SK-N-SH treated with all-trans-retinoic acid at 6 μM for 48 hours (cell line): ENCODE results near the gene ZNF648.

Experiments used
- ATAC-seq: fragments of 200-7000 bp; cut with Tn5 transposase; 3 replicates; pipeline ENCODE4 v1.9.1; 2020; ENCODE audit warnings: mild to moderate bottlenecking, moderate library complexity
- ARNTL ChIP-seq: fragments of 450-650 bp; formaldehyde crosslinking; IDR thresholded peaks from 2 replicates; pipeline ENCODE4 v1.5.0; 2020; ENCODE audit warnings: low read depth, mild to moderate bottlenecking, moderate library complexity, borderline replicate concordance
- BACH2 ChIP-seq: fragments of 250-450 bp; sonication (Bioruptor Pico); IDR thresholded peaks from 2 replicates; pipeline ENCODE4 v1.9.0; 2021; ENCODE audit warnings: mild to moderate bottlenecking, borderline replicate concordance
- CREB5 ChIP-seq: fragments of 250-450 bp; sonication (Bioruptor Pico); IDR thresholded peaks from 2 replicates; pipeline ENCODE4 v1.5.1; 2020; ENCODE audit warnings: low read depth, mild to moderate bottlenecking, moderate library complexity
- CSDC2 ChIP-seq: fragments of 250-450 bp; sonication (Bioruptor Pico); IDR thresholded peaks from 2 replicates; pipeline ENCODE4 v1.5.0; 2020; ENCODE audit warnings: mild to moderate bottlenecking, moderate library complexity
- CSRNP3 ChIP-seq: fragments of 250-450 bp; sonication (Bioruptor Pico); IDR thresholded peaks from 2 replicates; pipeline ENCODE4 v1.5.1; 2021; ENCODE audit warnings: mild to moderate bottlenecking, moderate library complexity
- ESRRG ChIP-seq: fragments of 250-450 bp; sonication (Bioruptor Pico); IDR thresholded peaks from 2 replicates; pipeline ENCODE4 v1.6.1; 2021; ENCODE audit warnings: mild to moderate bottlenecking
- GLIS3 ChIP-seq: fragments of 250-450 bp; sonication (Bioruptor Pico); IDR thresholded peaks from 2 replicates; pipeline ENCODE4 v1.5.0; 2020; ENCODE audit warnings: mild to moderate bottlenecking, moderate library complexity
- ISL1 ChIP-seq: fragments of 250-450 bp; sonication (Bioruptor Pico); IDR thresholded peaks from 2 replicates; pipeline ENCODE4 v2.1.2; 2022; ENCODE audit warnings: mild to moderate bottlenecking, moderate library complexity
- OSR1 ChIP-seq: fragments of 250-450 bp; sonication (Bioruptor Pico); IDR thresholded peaks from 2 replicates; pipeline ENCODE4 v1.8.0; 2022; ENCODE audit warnings: moderate library complexity, mild to moderate bottlenecking, inconsistent platforms
- PATZ1 ChIP-seq: fragments of 250-450 bp; sonication (Bioruptor Pico); IDR thresholded peaks from 2 replicates; pipeline ENCODE4 v1.8.0; 2020; ENCODE audit warnings: mild to moderate bottlenecking, moderate library complexity, borderline replicate concordance
- POU6F1 ChIP-seq: fragments of 250-450 bp; sonication (Bioruptor Pico); IDR thresholded peaks from 2 replicates; pipeline ENCODE4 v1.8.0; 2021; ENCODE audit warnings: low read depth, mild to moderate bottlenecking, moderate library complexity, borderline replicate concordance
- PPARA ChIP-seq: fragments of 250-450 bp; sonication (Bioruptor Pico); IDR thresholded peaks from 2 replicates; pipeline ENCODE4 v1.5.0; 2020; ENCODE audit warnings: mild to moderate bottlenecking, borderline replicate concordance
- RARB ChIP-seq: fragments of 250-450 bp; sonication (Bioruptor Pico); IDR thresholded peaks from 2 replicates; pipeline ENCODE4 v1.8.0; 2021; ENCODE audit warnings: mild to moderate bottlenecking, moderate library complexity
- SNAI2 ChIP-seq: fragments of 250-450 bp; sonication (Bioruptor Pico); IDR thresholded peaks from 2 replicates; pipeline ENCODE4 v1.5.0; 2020; ENCODE audit warnings: mild to moderate bottlenecking, moderate library complexity
- TCF4 ChIP-seq: fragments of 250-450 bp; sonication (Bioruptor Pico); IDR thresholded peaks from 2 replicates; pipeline ENCODE4 v1.8.0; 2021; ENCODE audit warnings: mild to moderate bottlenecking, moderate library complexity, borderline replicate concordance
- TOX ChIP-seq: fragments of 250-450 bp; sonication (Bioruptor Pico); IDR thresholded peaks from 2 replicates; pipeline ENCODE4 v1.8.0; 2021; ENCODE audit warnings: mild to moderate bottlenecking, moderate library complexity, borderline replicate concordance
- TSHZ2 ChIP-seq: fragments of 250-450 bp; sonication (Bioruptor Pico); IDR thresholded peaks from 2 replicates; pipeline ENCODE4 v1.5.0; 2020; ENCODE audit warnings: mild to moderate bottlenecking, moderate library complexity
- ZC3H10 ChIP-seq: fragments of 250-450 bp; sonication (Bioruptor Pico); IDR thresholded peaks from 2 replicates; pipeline ENCODE4 v1.5.1; 2021; ENCODE audit warnings: mild to moderate bottlenecking, moderate library complexity
- ZFP3 ChIP-seq: fragments of 250-450 bp; sonication (Bioruptor Pico); IDR thresholded peaks from 2 replicates; pipeline ENCODE4 v1.5.0; 2020; ENCODE audit warnings: mild to moderate bottlenecking, moderate library complexity
- ZFP30 ChIP-seq: fragments of 450-650 bp; formaldehyde crosslinking; IDR thresholded peaks from 2 replicates; pipeline ENCODE4 v1.5.0; 2022; ENCODE audit warnings: mild to moderate bottlenecking, moderate library complexity
- ZNF565 ChIP-seq: fragments of 450-650 bp; formaldehyde crosslinking; conservative IDR thresholded peaks from 2 replicates; pipeline ENCODE4 v1.5.0; 2020; ENCODE audit warnings: low read depth, mild to moderate bottlenecking, moderate library complexity
- ZNF70 ChIP-seq: fragments of 450-650 bp; formaldehyde crosslinking; IDR thresholded peaks from 2 replicates; pipeline ENCODE4 v1.5.0; 2020; ENCODE audit warnings: mild to moderate bottlenecking, moderate library complexity

Gene ZNF648

GRCh38 chr1:182061594-182061993 lies at the start of gene ZNF648:
ZNF648 (minus strand) TSS chr1:182061712; CDS start chr1:182058010, 3,702 bp downstream.
- TF ChIP-seq ARNTL (CRISPR knock-in tag) (no peak), BACH2 (no peak)
- ATAC-seq, result no peak

- no peak for ATAC-seq
- no peak for TF ChIP-seq ISL1 (CRISPR knock-in tag)
- TF ChIP-seq PATZ1 (CRISPR knock-in tag), result no peak
- no peak for TF ChIP-seq ESRRG (CRISPR knock-in tag)
- TF ChIP-seq ARNTL (CRISPR knock-in tag), result no peak
- no peak for TF ChIP-seq CREB5 (CRISPR knock-in tag)
- TF ChIP-seq OSR1 (CRISPR knock-in tag), result no peak
- no peak for TF ChIP-seq CSDC2 (CRISPR knock-in tag)
- TF ChIP-seq ZFP30 (CRISPR knock-in tag), result no peak
- no peak for TF ChIP-seq ZFP3
- no peak for TF ChIP-seq ZNF565 (CRISPR knock-in tag)
- no peak for TF ChIP-seq ZNF70 (CRISPR knock-in tag)
These were observed 49.1 kb upstream of the ZNF648 start for GRCh38 chr1:182110635-182111034.

GRCh38 chr1:182109771-182110170 lies 48.3 kb upstream of the ZNF648 start:
- ATAC-seq, result no peak

GRCh38 chr1:182107209-182107608 lies 45.7 kb upstream of the ZNF648 start:
- no peak for ATAC-seq
- no peak for TF ChIP-seq GLIS3 (CRISPR knock-in tag)
- no peak for TF ChIP-seq PPARA (CRISPR knock-in tag)

More at GRCh38 chr1:182109771-182110170, 48.3 kb upstream of the ZNF648 start:
- TF ChIP-seq ZNF70 (CRISPR knock-in tag) (no peak), GLIS3 (CRISPR knock-in tag) (no peak)

- ATAC-seq, result no peak
- TF ChIP-seq ESRRG (CRISPR knock-in tag) (no peak), BACH2 (no peak), RARB (CRISPR knock-in tag) (no peak), POU6F1 (no peak), PPARA (CRISPR knock-in tag) (no peak), ZC3H10 (CRISPR knock-in tag) (no peak), ISL1 (CRISPR knock-in tag) (no peak), ARNTL (CRISPR knock-in tag) (no peak), ZNF565 (CRISPR knock-in tag) (no peak), OSR1 (CRISPR knock-in tag) (no peak), TSHZ2 (no peak), SNAI2 (no peak), TCF4 (CRISPR knock-in tag) (no peak), CSRNP3 (CRISPR knock-in tag) (no peak), TOX (no peak), GLIS3 (CRISPR knock-in tag) (no peak), PATZ1 (CRISPR knock-in tag) (no peak)
These were observed 40.5 kb upstream of the ZNF648 start for GRCh38 chr1:182102043-182102416.
